Measurements from ENCODE around the gene UVRAG. TPM values are rescaled to one million over a fixed set of nuclear protein-coding genes. Genes with fewer than 3 reads are reported as not detected.

UVRAG gene
- total RNA-seq, 3 donors from 2014 or later = 43.3 to 73.0 (median 48.9) TPM

DNA sequence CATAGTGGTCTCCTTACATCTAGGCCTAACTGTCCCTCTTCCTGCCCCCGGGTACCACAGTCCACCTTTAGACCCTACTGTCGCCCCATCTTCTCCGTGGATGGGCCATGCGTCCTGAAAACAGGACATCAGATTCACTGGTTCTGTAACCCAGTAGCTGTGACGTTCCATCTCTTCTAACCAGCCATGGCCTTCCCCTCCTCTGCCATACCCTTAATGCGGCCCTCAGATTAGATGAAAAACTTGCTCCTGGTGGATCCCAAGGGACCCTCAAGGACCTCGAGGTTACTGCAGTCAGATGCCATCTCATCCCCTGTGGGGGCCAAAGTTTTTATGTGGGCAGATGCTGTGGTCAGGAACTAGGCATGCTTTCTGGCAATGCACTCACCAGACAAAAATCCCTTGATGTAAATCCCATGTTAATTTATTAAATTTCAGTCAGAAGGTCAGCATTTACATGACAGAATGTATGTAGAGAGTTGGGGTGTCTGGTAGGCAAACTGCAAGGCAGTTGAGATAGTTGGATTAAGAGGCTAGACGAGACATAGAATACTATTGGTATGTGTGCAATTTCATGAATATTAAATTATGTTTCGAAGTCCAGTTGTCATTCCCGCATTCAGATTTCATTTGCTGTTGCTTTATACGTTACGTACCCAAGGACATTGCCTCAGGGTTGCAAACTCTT, 327.0 kb downstream of the UVRAG start:
- no peaks in the 10 kb centered on the region for H3K4me1 ChIP-seq
- no peak overlapping the region for H3K27ac ChIP-seq
- no peak overlapping the region for H3K4me3 ChIP-seq

DNA sequence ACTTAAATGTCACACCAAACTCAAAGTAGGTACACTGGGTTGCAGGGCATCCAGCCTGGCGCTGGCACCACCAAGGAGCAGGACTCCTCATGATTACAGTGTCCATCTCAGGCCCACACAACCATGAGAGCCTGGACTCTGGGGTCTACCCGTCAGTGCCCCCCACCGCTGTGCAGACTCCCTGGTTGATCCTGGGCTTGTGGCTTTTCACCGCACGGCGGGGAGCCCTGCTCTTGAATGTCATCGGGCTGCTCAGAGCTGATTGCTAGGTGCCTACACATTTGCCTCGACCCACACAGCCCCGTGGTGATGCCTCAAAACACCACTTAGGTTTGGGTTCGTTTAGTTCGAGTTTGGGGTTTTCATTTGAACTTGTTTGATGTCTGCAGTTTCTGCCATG, 328.3 kb downstream of the UVRAG start:
- TF ChIP-seq POLR2AphosphoS5 (IDR thresholded peaks at IDR 0.05) = no peak
- TF ChIP-seq, protein P1, sequence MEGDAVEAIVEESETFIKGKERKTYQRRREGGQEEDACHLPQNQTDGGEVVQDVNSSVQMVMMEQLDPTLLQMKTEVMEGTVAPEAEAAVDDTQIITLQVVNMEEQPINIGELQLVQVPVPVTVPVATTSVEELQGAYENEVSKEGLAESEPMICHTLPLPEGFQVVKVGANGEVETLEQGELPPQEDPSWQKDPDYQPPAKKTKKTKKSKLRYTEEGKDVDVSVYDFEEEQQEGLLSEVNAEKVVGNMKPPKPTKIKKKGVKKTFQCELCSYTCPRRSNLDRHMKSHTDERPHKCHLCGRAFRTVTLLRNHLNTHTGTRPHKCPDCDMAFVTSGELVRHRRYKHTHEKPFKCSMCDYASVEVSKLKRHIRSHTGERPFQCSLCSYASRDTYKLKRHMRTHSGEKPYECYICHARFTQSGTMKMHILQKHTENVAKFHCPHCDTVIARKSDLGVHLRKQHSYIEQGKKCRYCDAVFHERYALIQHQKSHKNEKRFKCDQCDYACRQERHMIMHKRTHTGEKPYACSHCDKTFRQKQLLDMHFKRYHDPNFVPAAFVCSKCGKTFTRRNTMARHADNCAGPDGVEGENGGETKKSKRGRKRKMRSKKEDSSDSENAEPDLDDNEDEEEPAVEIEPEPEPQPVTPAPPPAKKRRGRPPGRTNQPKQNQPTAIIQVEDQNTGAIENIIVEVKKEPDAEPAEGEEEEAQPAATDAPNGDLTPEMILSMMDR (IDR thresholded peaks at IDR 0.05) = no peak
- TF ChIP-seq POLR2A (IDR thresholded peaks at IDR 0.05) = no peak
- Histone ChIP-seq H3K27ac (no peak overlapping the region), H3K36me3 (no peaks in the 10 kb centered on the region), H3K9me3 (no peaks in the 10 kb centered on the region), H3K4me3 (no peak overlapping the region), H3K4me1 (no peaks in the 10 kb centered on the region), H3K27me3 (no peaks in the 10 kb centered on the region)
- intact Hi-C loops (cut with DNase I; ENCODE audit: low total_unique reads) = no loop called here
- DNase-seq (ENCODE audit: low spot score in 2 of 2) = no peak

More for the DNA sequence above, 327.0 kb downstream of the UVRAG start:
- no peaks in the 10 kb centered on the region for H3K36me3 ChIP-seq
- no peaks in the 10 kb centered on the region for H3K27me3 ChIP-seq
- peak in 1 of 2 donors; percentile 14 for DNase-seq (ENCODE audit: low spot score in 2 of 2)
- H3K9me3 ChIP-seq = no peaks in the 10 kb centered on the region
- TF ChIP-seq, protein P1 (IDR thresholded peaks at IDR 0.05) = no peak
- TF ChIP-seq POLR2AphosphoS5 (IDR thresholded peaks at IDR 0.05) (no peak), POLR2A (IDR thresholded peaks at IDR 0.05) (no peak)
- intact Hi-C loops (cut with DNase I; ENCODE audit: low total_unique reads) = no loop called here

DNA sequence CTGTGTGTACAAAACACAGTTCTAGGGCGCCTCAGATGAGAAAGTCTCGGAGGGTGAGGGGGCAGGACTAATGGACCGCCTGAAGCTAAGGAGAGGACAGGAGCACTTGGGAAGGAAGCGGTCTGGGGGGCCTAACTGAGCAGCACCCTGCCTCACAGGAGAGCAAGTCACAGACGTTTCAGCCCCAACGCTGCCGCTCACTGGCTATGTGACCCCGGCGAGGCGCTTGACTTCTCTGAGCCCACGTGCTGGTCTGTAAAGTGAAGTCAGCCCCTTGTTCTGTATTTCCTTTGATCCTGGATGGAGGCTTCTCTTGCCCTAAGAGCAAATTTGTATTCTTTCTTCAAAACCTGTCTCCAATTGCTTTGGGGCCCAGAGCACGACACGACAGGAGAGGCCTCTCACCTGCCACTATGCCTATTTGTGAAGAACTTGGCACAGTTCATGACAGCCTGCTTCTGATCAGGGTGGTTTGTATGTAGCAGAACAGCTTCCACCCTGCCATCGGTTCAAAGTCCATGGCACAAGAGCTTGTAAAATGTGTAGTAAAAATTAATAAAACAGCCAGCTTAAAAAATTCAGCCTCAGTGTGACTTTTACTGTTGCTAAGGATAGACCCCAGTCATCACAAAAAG, 332.2 kb downstream of the UVRAG start:
- H3K27ac ChIP-seq = no peak overlapping the region
- DNase-seq (ENCODE audit: low spot score in 2 of 2) = no peak

DNA sequence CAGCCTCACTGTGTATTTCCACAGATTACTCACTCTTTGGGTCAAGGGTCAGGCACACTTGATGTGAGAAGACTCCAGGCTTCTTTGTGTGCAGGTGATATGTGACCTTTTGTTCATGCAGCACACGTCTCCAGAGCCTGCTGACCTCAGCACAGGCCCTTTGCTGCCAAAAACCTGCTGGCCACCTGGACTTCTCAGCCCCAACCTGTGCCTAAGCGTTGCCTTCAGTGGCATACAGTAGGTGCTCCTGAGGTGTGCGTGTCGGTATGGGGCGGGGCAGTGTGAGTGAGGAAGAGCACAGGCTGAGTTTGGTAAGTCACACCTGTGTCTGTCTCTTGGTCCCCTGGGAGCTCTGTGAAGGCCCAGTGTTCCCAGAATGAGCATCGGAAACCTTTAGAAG, 333.2 kb downstream of the UVRAG start:
- H3K27ac ChIP-seq = no peak overlapping the region
- no peaks in the 10 kb centered on the region for H3K36me3 ChIP-seq
- H3K4me3 ChIP-seq = no peak overlapping the region
- TF ChIP-seq POLR2A (IDR thresholded peaks at IDR 0.05) = no peak
- TF ChIP-seq, protein P1 (IDR thresholded peaks at IDR 0.05) = no peak
- TF ChIP-seq POLR2AphosphoS5 (IDR thresholded peaks at IDR 0.05) = no peak
- H3K27me3 ChIP-seq = no peaks in the 10 kb centered on the region
- intact Hi-C loops (cut with DNase I; ENCODE audit: low total_unique reads) = no loop called here
- DNase-seq (ENCODE audit: low spot score in 2 of 2) = no peak
- no peaks in the 10 kb centered on the region for H3K9me3 ChIP-seq
- H3K4me1 ChIP-seq = no peaks in the 10 kb centered on the region

More for the DNA sequence above, 332.2 kb downstream of the UVRAG start:
- Histone ChIP-seq H3K9me3 (no peaks in the 10 kb centered on the region), H3K4me3 (no peak overlapping the region), H3K27me3 (no peaks in the 10 kb centered on the region), H3K4me1 (no peaks in the 10 kb centered on the region), H3K36me3 (no peaks in the 10 kb centered on the region)
- intact Hi-C loops (cut with DNase I; ENCODE audit: low total_unique reads) = no loop called here
- TF ChIP-seq POLR2A (IDR thresholded peaks at IDR 0.05) = no peak
- TF ChIP-seq POLR2AphosphoS5 (IDR thresholded peaks at IDR 0.05) = no peak
- TF ChIP-seq, protein P1 (IDR thresholded peaks at IDR 0.05) = no peak

DNA sequence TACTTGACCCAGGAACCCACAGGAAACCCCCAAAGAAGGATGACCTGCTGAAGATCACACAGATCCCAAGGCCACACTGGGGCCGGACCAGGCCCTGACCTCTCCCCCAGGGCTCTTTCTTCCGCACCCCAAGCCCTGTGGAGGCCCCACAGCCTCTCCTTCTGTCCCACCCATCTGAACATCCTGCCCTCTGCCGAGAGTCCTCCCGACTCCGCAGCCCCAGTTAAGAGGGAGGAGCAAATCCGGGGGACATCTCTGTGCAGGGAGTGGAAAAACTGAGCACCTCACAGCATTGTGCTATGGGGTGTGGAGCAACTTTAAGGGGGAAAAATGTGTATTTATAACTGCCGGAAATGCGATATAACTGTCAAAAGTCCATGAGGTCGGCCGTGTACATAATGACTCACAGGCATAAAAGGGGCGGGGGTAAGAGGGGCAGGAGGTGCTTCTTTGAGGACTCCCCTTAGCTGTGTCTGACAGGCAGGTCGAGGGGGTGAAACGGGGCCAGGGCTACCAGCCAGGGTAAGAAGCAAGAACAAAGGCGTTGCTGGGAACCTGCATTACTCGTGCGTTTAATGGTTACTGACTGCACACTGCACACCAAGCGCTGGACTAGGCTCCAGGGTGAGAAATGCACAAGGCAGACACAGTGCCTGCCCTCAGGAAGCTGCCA, 334.1 kb downstream of the UVRAG start:
- no peaks in the 10 kb centered on the region for H3K36me3 ChIP-seq
- H3K9me3 ChIP-seq = no peaks in the 10 kb centered on the region
- no peak overlapping the region for H3K4me3 ChIP-seq
- H3K27me3 ChIP-seq = no peaks in the 10 kb centered on the region
- no peak overlapping the region for H3K27ac ChIP-seq
- no peak for DNase-seq (ENCODE audit: low spot score in 2 of 2)
- no peaks in the 10 kb centered on the region for H3K4me1 ChIP-seq
- intact Hi-C loops (cut with DNase I; ENCODE audit: low total_unique reads) = no loop called here
- TF ChIP-seq POLR2AphosphoS5 (IDR thresholded peaks at IDR 0.05) (no peak), POLR2A (IDR thresholded peaks at IDR 0.05) (no peak)
- TF ChIP-seq, protein P1 (IDR thresholded peaks at IDR 0.05) = no peak
